Activated T-cell treated with anti-CD3 and anti-CD28 coated beads for 24 hours (primary cell): ENCODE data around the gene LLGL1.
A peak's percentile ranks its signal among the peaks of the same experiment; 100 is the strongest.

Experiments
- DNase-seq: peaks from one replicate; pipeline ENCODE4 v3.0.0-alpha.2; 2020; ENCODE audit warnings: low read depth

LLGL1 gene

DNA sequence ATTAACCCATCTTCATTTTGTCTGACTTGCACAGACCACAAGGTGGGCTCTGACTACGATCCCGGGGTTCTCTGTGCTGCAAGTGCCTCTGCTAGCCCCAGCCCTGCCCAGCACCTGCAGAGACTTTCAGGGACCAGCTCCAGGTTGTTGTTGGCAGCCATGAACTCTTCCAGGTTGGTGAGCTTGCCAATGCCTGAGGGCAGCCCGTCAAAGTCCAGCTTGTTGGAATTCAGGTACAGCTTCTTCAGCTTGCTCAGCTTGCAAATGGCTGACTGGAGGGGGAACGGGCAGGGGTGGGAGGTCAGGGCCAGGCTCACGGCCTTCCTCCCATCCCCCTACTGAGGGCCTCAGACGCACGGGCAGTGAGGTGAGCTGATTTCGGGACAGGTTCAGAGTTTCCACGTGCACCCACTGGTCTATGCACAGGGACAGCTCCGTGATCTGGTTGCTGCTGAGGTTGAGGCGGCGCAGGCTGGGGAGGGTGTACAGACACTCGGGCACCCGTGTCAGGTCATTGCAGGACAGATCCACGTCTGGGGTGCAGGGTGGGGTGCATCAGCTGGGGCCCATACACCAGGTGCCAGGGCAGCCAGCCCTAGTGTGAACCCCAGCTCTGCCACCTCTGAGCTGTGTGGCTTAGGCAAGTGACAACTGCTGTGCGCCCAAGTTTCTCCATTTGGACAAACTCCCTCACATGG, 27.9 kb downstream of the LLGL1 start:
- DNase-seq = no peak

DNA sequence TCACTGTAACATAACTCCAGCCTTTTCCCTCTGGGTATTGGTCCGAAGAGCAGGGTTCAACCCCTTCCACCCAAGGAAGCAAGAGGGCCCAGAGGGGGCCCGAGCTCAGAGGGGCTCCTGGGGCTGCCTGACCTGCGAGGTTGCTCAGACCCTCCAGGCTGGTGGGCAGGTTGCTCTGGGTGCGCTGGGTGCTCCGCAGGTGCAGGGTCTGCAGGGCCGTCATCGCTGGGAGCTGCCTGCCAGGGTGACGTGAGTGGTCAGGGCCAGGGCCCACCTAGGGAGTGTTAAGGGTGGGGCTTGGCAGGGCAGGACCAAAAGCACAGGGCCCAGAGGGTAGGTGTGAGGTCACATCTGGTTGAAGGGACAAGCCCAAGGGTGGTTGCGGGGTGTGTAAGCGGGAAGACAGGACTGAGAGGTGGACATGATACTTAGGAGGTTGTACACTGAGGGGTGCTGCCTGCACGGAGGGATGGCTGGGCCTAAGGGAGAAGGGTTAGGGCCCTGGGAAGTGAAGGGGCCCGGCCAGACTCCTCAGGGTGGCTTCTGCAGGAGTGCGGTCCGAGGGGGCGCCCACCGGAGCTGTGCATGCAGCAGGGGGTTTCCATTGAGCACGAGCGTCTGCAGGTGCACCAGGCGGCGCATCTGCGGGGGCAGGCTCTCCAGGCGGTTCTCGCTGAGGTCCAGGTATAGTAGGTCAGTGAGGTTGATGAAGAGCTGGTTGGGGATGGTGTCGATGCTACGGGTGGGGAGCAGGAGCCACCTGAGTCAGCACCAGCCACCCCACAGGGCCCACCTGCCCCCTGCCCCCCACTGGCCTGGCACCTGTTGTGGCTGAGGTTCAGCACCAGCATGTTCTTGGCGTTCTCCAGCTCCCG, 28.7 kb downstream of the LLGL1 start:
- no peak for DNase-seq

- no peak for DNase-seq
Measured at GRCh38 chr17:18254888-18255649, 29.6 kb downstream of the LLGL1 start.

GRCh38 chr17:18256351-18256750, 30.9 kb downstream of the LLGL1 start:
- DNase-seq = no peak

DNA sequence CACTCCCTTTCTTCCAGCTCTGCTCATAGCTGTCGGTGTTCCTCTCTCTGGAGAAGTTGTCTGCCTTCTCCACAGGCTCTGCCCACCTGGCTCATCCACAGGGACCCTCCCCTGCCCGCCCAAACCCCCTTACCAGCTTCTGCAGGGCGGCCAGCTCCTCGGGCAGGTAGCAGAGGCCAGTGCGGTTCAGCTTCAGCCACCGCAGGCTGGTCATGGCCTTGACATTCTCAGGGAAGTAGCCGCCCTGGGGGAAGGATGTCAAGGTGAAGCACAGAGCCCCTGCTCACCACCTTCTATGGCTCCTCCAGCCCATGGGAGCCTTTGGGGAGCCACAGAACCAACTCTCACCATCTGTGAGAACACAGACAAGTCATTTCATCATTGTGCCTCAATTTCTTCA, 31.3 kb downstream of the LLGL1 start:
- no peak for DNase-seq

- no peak for DNase-seq
Measured at GRCh38 chr17:18257268-18257981, 32.0 kb downstream of the LLGL1 start.

DNA sequence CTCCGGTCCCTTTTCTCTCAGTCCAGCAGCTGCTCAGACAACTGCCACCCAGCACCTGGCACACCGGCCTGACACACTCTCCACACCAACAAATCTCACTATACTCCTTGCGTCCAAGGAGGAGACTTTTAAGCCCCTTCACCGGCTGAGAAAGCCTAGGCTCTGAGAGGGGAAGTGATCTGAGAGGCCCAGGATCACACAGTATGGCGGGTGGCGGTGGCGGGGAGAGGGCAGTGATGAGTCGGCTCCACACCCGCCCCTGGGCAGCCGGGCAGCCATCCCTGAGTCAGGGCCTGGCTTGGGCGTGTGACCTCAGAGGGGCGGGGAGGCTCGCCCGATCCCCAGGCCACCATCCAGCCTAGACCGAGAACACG, 32.5 kb downstream of the LLGL1 start:
- peak; percentile 11 for DNase-seq

DNA sequence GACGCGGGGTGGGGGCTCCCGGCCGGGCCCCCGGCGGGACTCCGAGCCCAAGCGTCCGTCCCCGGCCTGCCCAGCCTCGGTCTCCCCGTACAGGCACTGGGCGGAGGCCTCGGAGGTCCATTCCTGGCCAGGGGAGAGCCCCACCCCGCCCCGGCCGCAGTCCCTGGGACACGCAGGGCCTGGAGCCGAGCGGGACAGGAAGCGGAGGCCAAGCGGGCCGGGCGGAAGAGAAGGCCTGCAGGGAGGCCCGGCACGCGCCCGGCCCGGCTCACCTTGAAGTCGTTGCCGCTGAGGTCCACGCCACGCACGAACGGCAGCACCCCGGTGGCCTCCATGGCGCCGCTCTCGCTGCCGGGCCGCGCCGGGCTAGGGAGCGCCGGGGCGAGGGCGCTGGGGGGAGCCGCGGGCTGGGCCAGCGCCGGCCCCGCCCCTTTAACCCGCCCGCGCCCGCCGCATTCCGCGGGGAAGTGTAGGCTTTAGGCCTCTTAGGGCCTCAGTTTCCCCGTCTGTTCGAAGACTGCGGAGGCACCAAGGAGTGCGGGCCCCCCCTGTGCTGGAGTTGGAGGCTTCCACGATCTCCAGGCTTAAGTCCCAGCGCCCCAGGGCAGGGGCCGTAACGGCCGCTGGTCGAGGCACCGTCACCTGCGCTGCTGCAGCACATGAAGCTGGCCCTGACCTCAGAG, 33.1 kb downstream of the LLGL1 start, which contains the start of gene FLII:
FLII (minus strand) TSS at position 383 of the 683 bp plus-strand sequence; CDS start at position 335, 48 bp downstream.
- peak; percentile 48 for DNase-seq

DNA sequence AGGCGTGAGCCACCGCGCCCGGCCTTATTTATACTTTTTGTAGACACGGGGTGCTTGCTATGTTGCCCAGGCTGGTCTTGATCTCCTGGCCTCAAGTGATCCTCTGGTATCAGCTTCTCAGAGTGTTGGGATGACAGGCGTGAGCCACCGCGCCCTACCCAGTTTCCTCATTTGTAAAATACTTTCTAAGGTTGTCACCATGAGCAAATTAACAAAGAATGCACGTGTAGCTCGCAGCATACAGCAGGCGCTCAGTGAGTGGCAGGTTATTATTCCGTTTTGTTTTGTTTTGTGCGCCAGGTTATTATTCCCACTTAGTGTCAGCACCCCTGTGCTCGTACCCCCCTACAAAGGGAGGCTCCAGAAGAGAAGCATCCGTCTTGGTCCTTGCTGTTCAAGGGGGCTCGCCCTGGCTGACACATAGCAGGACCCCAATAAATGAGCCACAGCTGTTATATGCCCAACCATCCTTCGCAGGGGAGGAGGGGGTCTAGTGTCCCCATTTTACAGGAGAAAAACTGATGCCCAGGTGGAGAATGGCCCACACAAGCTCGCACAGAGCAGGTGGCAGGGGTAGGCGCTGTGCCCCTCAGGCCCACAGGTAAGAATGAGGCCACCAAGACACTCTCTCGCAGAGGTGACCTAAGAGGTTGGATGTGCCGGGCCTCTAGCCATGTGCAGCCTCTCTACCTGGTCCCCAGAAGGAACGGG, 34.3 kb downstream of the LLGL1 start:
- DNase-seq = peak; percentile 4

DNA sequence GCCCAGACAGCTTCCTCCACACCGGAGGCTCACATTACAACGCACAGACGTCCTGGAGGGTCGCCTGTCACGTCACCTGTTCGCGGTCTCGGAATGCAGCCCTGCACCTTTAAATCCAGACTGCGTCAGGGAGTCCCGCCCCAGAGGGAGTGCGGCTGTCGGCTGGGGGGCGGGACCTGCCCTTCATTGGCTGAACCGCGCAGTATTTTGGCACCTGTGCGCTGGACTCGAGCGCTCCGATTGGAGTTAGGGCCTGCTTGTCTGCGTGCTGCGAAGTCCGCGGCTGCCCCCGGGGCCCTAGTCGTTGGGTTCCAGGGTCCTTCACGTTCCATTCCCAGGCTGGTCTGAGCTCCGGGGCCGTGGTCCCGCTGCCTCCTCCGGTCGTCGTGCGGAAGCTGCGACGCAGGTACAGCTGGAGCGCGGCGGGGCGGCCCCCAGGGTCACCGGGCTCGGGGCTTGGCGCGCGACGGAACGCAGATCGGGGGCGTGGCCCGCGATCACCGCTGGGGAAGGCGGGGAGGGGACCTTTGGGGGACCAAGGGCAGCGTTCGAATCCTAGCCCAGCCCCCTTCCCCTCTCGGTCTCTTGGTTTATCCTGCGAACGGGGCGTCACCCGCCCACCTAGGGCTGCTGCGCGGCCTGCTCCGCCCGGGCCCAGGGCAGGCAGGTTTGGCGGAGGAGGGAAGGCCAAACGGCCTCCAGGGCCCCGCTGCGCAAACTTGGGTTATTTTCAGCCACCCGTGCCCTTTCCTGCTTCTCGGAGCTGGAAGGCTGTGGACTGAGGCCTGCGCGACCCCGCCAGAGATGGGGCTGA, 35.1 kb downstream of the LLGL1 start, which contains the start of gene MIEF2:
MIEF2 (plus strand) TSS at position 331 of the 814 bp plus-strand sequence. CDS start 2,059 bp downstream, outside the sequence.
- DNase-seq = peak; percentile 87

DNA sequence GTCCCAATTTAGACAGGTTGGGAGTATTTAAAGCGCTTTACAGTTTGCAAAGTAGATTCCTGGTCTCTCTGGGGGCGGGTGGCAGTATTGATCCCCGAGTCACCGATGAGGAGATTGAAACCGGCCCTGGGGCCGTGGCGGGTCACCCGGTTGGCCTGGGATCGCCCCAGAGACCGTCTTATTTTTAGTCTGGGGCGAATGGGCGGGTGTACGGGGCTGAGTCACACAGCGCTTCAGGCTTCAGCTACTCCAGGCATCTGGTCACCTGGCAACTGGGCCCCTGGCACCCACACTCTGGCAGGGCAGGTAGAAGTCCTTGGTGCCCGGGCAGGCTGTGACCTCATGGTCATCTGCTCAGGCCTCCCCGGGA, 35.7 kb downstream of the LLGL1 start:
- no peak for DNase-seq

DNA sequence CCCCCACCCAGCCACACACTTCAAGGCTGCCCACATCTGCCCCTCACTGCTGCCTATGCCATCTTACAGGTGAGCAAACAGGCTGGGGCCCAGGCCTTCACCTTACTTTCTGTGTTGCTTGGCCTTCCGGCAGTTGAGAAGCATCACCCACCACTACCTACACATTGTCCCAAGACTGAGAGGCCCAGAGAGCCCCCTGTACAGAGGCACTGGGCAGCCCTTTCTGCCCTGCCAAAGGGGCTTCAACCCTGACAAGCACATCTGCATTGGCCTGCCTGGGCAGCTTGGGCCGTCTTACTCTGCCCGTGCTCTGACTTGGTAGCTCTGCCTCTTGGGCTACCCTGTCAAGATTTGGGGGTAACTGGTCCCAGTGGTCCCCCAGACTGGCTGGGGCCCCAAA, 36.2 kb downstream of the LLGL1 start:
- DNase-seq = no peak

GRCh38 chr17:18262111-18262510, 36.7 kb downstream of the LLGL1 start:
- DNase-seq = no peak

DNA sequence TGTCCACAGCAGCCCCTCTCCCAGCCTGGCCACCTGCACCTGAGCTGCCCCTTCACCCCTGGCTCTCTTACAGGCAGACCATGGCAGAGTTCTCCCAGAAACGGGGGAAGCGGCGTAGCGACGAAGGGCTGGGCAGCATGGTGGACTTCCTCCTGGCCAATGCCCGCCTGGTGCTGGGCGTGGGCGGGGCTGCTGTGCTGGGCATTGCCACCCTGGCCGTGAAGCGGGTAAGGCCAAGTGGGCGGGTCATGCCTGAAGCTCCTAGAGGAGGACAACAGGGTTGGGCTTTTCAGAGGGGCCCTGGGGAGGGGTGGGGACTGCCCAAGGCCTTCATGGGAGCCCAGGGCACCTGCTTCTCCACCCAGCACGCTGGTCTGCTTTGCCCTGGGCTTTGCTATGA, 37.2 kb downstream of the LLGL1 start:
- no peak for DNase-seq

DNA sequence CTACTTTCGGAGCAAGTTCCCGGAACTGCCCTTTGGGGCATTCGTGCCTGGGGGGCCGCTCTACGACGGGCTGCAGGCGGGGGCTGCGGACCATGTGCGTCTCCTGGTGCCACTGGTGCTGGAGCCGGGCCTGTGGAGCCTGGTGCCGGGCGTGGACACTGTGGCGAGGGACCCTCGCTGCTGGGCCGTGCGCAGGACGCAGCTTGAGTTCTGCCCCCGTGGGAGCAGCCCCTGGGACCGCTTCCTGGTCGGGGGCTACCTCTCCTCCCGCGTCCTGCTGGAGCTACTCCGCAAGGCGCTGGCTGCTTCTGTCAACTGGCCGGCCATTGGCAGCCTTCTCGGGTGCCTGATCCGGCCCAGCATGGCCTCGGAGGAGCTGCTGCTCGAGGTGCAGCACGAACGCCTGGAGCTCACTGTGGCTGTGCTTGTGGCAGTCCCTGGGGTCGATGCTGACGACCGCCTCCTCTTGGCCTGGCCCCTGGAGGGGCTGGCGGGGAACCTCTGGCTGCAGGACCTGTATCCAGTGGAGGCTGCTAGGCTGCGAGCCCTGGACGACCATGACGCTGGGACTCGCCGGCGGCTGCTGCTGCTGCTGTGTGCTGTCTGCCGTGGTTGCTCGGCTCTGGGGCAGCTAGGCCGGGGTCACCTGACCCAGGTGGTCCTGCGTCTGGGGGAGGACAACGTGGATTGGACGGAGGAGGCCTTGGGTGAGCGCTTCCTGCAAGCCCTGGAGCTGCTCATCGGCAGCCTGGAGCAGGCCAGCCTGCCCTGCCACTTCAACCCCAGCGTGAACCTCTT, 38.6 kb downstream of the LLGL1 start:
- DNase-seq = no peak

GRCh38 chr17:18267366-18267765, 41.9 kb downstream of the LLGL1 start:
- DNase-seq = no peak

GRCh38 chr17:18267927-18268711, 42.7 kb downstream of the LLGL1 start:
- DNase-seq = no peak
